ENCODE data around the gene HIP1R. TPM values are rescaled to one million over a fixed set of nuclear protein-coding genes. Genes with fewer than 3 reads are reported as not detected.

Gene HIP1R
- total and polyA plus RNA-seq, 10 donors: 40.3 to 65.9 (median 49.0) TPM

GRCh38 chr12:122867691-122868461 lies 32.6 kb downstream of the HIP1R start:
- no peak overlapping the region for H3K4me3 ChIP-seq
- 71 to 85% (median 76%) methylated on average over 28 to 33 of the region's 33 CpGs for WGBS, 5 donors
- intact Hi-C loops (cut with DNase I; ENCODE audit: low total_unique reads): no loop called here
- no peaks in the 10 kb centered on the region for H3K9me3 ChIP-seq
- H3K36me3 ChIP-seq: peaks cover 4 to 80% (median 61%) of the 10 kb centered on the region in 6 donors
- TF ChIP-seq POLR2A (IDR thresholded peaks at IDR 0.05) (no peak), POLR2AphosphoS5 (IDR thresholded peaks at IDR 0.05) (peak; percentile 66 to 85 (median 78)), CTCF (IDR thresholded peaks at IDR 0.05 in 8 of 11, conservative IDR thresholded peaks at IDR 0.05 in 3 of 11) (peak in 8 of 11 experiments; percentile 9 to 57 (median 42))
- peak; percentile 83 for DNase-seq
- peak overlapping the region; percentile 36 to 78 (median 68) for H3K27ac ChIP-seq
- H3K27me3 ChIP-seq (replicated peaks in 1 of 7): no peaks in the 10 kb centered on the region
- peaks cover 40 to 99% (median 77%) of the 10 kb centered on the region in 6 donors for H3K4me1 ChIP-seq

GRCh38 chr12:122868471-122869177 lies 33.4 kb downstream of the HIP1R start:
- H3K36me3 ChIP-seq: peaks cover 4 to 73% (median 61%) of the 10 kb centered on the region in 6 donors
- peak overlapping the region; percentile 36 to 78 (median 68) for H3K27ac ChIP-seq
- H3K4me1 ChIP-seq: peaks cover 47 to 99% (median 77%) of the 10 kb centered on the region in 6 donors
- H3K4me3 ChIP-seq: no peak overlapping the region
- TF ChIP-seq CTCF (IDR thresholded peaks at IDR 0.05 in 8 of 11, conservative IDR thresholded peaks at IDR 0.05 in 3 of 11) (no peak), POLR2AphosphoS5 (IDR thresholded peaks at IDR 0.05) (no peak), POLR2A (IDR thresholded peaks at IDR 0.05) (no peak)
- intact Hi-C loops (cut with DNase I; ENCODE audit: low total_unique reads): no loop called here
- H3K9me3 ChIP-seq: no peaks in the 10 kb centered on the region
- DNase-seq: peak; percentile 56
- H3K27me3 ChIP-seq (replicated peaks in 1 of 7): no peaks in the 10 kb centered on the region
- 77 to 90% (median 84%) methylated on average over 13 of the region's 13 CpGs for WGBS, 5 donors

GRCh38 chr12:122869207-122869973 lies 34.1 kb downstream of the HIP1R start:
- Histone ChIP-seq H3K27ac (peak overlapping the region in 3 of 8 donors; percentile 1 to 89 (median 78)), H3K4me3 (no peak overlapping the region), H3K4me1 (peaks cover 55 to 100% (median 83%) of the 10 kb centered on the region in 6 donors), H3K9me3 (no peaks in the 10 kb centered on the region), H3K36me3 (peaks cover 4 to 71% (median 59%) of the 10 kb centered on the region in 6 donors), H3K27me3 (replicated peaks in 1 of 7) (no peaks in the 10 kb centered on the region)
- intact Hi-C loops (cut with DNase I; ENCODE audit: low total_unique reads): no loop called here
- TF ChIP-seq POLR2AphosphoS5 (IDR thresholded peaks at IDR 0.05): no peak
- TF ChIP-seq POLR2A (IDR thresholded peaks at IDR 0.05): no peak
- TF ChIP-seq CTCF (IDR thresholded peaks at IDR 0.05 in 8 of 11, conservative IDR thresholded peaks at IDR 0.05 in 3 of 11): no peak
- DNase-seq: no peak
- 86 to 96% (median 91%) methylated on average over 8 of the region's 8 CpGs for WGBS, 5 donors
